IMR-90 (cell line): ENCODE results near the gene ENDOV. TPM values are rescaled to one million over a fixed set of nuclear protein-coding genes. Genes with fewer than 3 reads are reported as not detected.

ENCODE experiments used
- ATAC-seq: fragments of 200-7000 bp; cut with Tn5 transposase; 2 replicates; pipeline ENCODE4 v1.9.1; 2020; ENCODE audit warnings: low read depth, mild to moderate bottlenecking, moderate library complexity
- BruUV-seq: library from RNA; stranded (reverse); fragments of 400-500 nt; replicated peaks from 2 replicates; lab custom pipeline; 2021; lab: Mats Ljungman, UMichigan
- CTCF ChIA-PET: fragments of 300-600 bp; formaldehyde crosslinking; extraction: SDS; loops from one replicate; lab custom pipeline; 2021; ENCODE audit warnings: antibody characterized with exemption; lab: Yijun Ruan, JAX
- POLR2A ChIA-PET: fragments of 300-600 bp; sonication (Branson Sonifier 250); formaldehyde crosslinking; loops from one replicate; lab custom pipeline; 2022; ENCODE audit warnings: antibody characterized with exemption; ENCODE audit not compliant: unreplicated experiment; lab: Charles Lee
- DNase-seq: peaks from one replicate; pipeline ENCODE4 v3.0.0; 2013
- H2AFZ ChIP-seq: replicated peaks from 2 replicates; pipeline ENCODE3; 2013; ENCODE audit warnings: low read length, mild to moderate bottlenecking; ENCODE audit not compliant: poor library complexity
- H2AK5ac ChIP-seq: 2 replicates; pipeline ENCODE4 v1.6.1; 2013; ENCODE audit warnings: low read depth, low read length, inconsistent platforms
- H2AK9ac ChIP-seq: replicated peaks from 2 replicates; pipeline ENCODE3; 2013; ENCODE audit warnings: mild to moderate bottlenecking, low read depth, low read length, moderate library complexity; ENCODE audit not compliant: poor library complexity
- H2BK120ac ChIP-seq: 2 replicates; pipeline ENCODE4 v1.6.1; 2013; ENCODE audit warnings: low read depth, low read length, inconsistent platforms
- H2BK15ac ChIP-seq: 3 replicates; pipeline ENCODE4 v1.6.1; 2013; ENCODE audit warnings: low read depth, low read length, inconsistent platforms
- H2BK20ac ChIP-seq: 2 replicates; pipeline ENCODE4 v1.6.1; 2013; ENCODE audit warnings: low read depth, mild to moderate bottlenecking, inconsistent platforms, low read length, moderate library complexity
- H2BK5ac ChIP-seq: 2 replicates; pipeline ENCODE4 v1.6.1; 2013; ENCODE audit warnings: mild to moderate bottlenecking, low read depth, low read length, inconsistent platforms; ENCODE audit not compliant: poor library complexity, severe bottlenecking
- H3K14ac ChIP-seq: replicated peaks from 2 replicates; pipeline ENCODE4 v1.6.1; 2013; ENCODE audit warnings: low read depth, low read length, inconsistent platforms
- H3K18ac ChIP-seq: 2 replicates; pipeline ENCODE4 v1.6.1; 2013; ENCODE audit warnings: low read depth, low read length, control low read depth
- H3K23ac ChIP-seq: 2 replicates; pipeline ENCODE4 v1.6.1; 2013; ENCODE audit warnings: low read depth, low read length, inconsistent platforms
- H3K27ac ChIP-seq: 2 replicates; pipeline ENCODE4 v1.5.1; 2013; ENCODE audit warnings: mild to moderate bottlenecking, control low read depth, low read length; ENCODE audit not compliant: insufficient read depth
- H3K27me3 ChIP-seq: 2 replicates; pipeline ENCODE4 v1.6.1; 2013; ENCODE audit warnings: low read length; ENCODE audit not compliant: control insufficient read depth, insufficient read depth
- H3K36me3 ChIP-seq: 2 replicates; pipeline ENCODE4 v1.6.1; 2013; ENCODE audit warnings: low read length, mixed read lengths; ENCODE audit not compliant: control insufficient read depth, insufficient read depth
- H3K4ac ChIP-seq: 2 replicates; pipeline ENCODE4 v1.6.1; 2013; ENCODE audit warnings: low read depth, low read length, inconsistent platforms
- H3K4me1 ChIP-seq: 2 replicates; pipeline ENCODE4 v1.6.1; 2013; ENCODE audit warnings: low read length, mixed read lengths; ENCODE audit not compliant: control insufficient read depth, insufficient read depth
- H3K4me2 ChIP-seq: 2 replicates; pipeline ENCODE4 v1.6.1; 2013; ENCODE audit warnings: low read depth, mild to moderate bottlenecking, control low read depth, low read length, moderate library complexity
- H3K4me3 ChIP-seq: 2 replicates; pipeline ENCODE4 v1.5.1; 2013; ENCODE audit warnings: low read depth, mild to moderate bottlenecking, control low read depth, low read length, moderate library complexity; ENCODE audit not compliant: insufficient read depth
- H3K56ac ChIP-seq: 2 replicates; pipeline ENCODE4 v1.6.1; 2013; ENCODE audit warnings: low read length, inconsistent platforms; ENCODE audit not compliant: insufficient read depth; ENCODE audit errors: extremely low read depth
- H3K79me1 ChIP-seq, 2 experiments: 2 replicates each; pipeline ENCODE4 v1.6.1; 2013; ENCODE audit warnings: low read length in 2 of 2, inconsistent platforms in 1 of 2, low read depth in 1 of 2
- H3K9ac ChIP-seq: 2 replicates; pipeline ENCODE4 v1.6.1; 2013; ENCODE audit warnings: low read depth, low read length, control low read depth
- H3K9me1 ChIP-seq: 2 replicates; pipeline ENCODE4 v1.6.1; 2013; ENCODE audit warnings: low read length, inconsistent platforms; ENCODE audit not compliant: insufficient read depth
- H3K9me3 ChIP-seq: 2 replicates; pipeline ENCODE4 v1.6.1; 2013; ENCODE audit warnings: low read length; ENCODE audit not compliant: control insufficient read depth, insufficient read depth
- H4K20me1 ChIP-seq: 2 replicates; pipeline ENCODE4 v1.6.1; 2013; ENCODE audit warnings: low read length, inconsistent platforms; ENCODE audit not compliant: insufficient read depth
- H4K5ac ChIP-seq: 2 replicates; pipeline ENCODE4 v1.6.1; 2013; ENCODE audit warnings: mild to moderate bottlenecking, low read depth, low read length, control low read depth
- H4K8ac ChIP-seq, 2 experiments: 2 replicates each; pipeline ENCODE4 v1.6.1; 2013; ENCODE audit warnings: low read depth in 2 of 2, low read length in 2 of 2, control low read depth in 1 of 2, inconsistent platforms in 1 of 2
- H4K91ac ChIP-seq: 2 replicates; pipeline ENCODE4 v1.6.1; 2013; ENCODE audit warnings: low read depth, low read length, inconsistent platforms; ENCODE audit not compliant: insufficient read depth
- BHLHE40 ChIP-seq: fragments of 150-350 bp; IDR thresholded peaks from 2 replicates; pipeline ENCODE4 v1.6.1; 2016; ENCODE audit warnings: mild to moderate bottlenecking, low read depth, low read length
- CEBPB ChIP-seq: IDR thresholded peaks from 2 replicates; pipeline ENCODE4 v1.6.1; 2012; ENCODE audit warnings: low read depth, low read length, improper control_type of control experiment
- CHD1 ChIP-seq: IDR thresholded peaks from 2 replicates; pipeline ENCODE4 v1.6.1; 2012; ENCODE audit warnings: low read depth, low read length, improper control_type of control experiment
- FOS ChIP-seq: fragments of 150-350 bp; IDR thresholded peaks from 2 replicates; pipeline ENCODE4 v1.6.1; 2016; ENCODE audit warnings: low read depth, low read length
- MAZ ChIP-seq: IDR thresholded peaks from 2 replicates; pipeline ENCODE4 v1.6.1; 2012; ENCODE audit warnings: low read depth, mild to moderate bottlenecking, low read length, improper control_type of control experiment, moderate library complexity, borderline replicate concordance
- MXI1 ChIP-seq: IDR thresholded peaks from 2 replicates; pipeline ENCODE4 v1.6.1; 2012; ENCODE audit warnings: low read depth, mild to moderate bottlenecking, low read length, moderate library complexity, borderline replicate concordance
- NFE2L2 ChIP-seq: fragments of 150-350 bp; IDR thresholded peaks from 2 replicates; pipeline ENCODE4 v1.6.1; 2016; ENCODE audit warnings: low read depth, mild to moderate bottlenecking, low read length
- POLR2A ChIP-seq: IDR thresholded peaks from 2 replicates; pipeline ENCODE4 v1.6.1; 2012; ENCODE audit warnings: mild to moderate bottlenecking, low read depth, low read length
- RAD21 ChIP-seq: IDR thresholded peaks from 2 replicates; pipeline ENCODE4 v1.6.1; 2012; ENCODE audit warnings: low read length, improper control_type of control experiment
- RCOR1 ChIP-seq: IDR thresholded peaks from 2 replicates; pipeline ENCODE4 v1.6.1; 2012; ENCODE audit warnings: mild to moderate bottlenecking, low read length, improper control_type of control experiment; ENCODE audit not compliant: insufficient replicate concordance
- WGBS, 2 experiments: methylation state at CpG; one replicate each; pipeline versions ENCODE4 v1.1.5 to v1.1.7; 2013; ENCODE audit warnings: missing lambda C conversion rate in 2 of 2; ENCODE audit not compliant: insufficient read length in 1 of 2; ENCODE audit errors: extremely low coverage in 2 of 2; 5-methylcytosine and 5-hydroxymethylcytosine counted together
- dilution Hi-C: fragments of 300-500 bp; cut with HindIII; formaldehyde crosslinking; loops from one replicate; pipeline ENCODE4 v1.14.3; 2018; ENCODE audit warnings: low sequenced_read_pairs; ENCODE audit not compliant: unreplicated experiment
- in situ Hi-C: fragments of 300-500 bp; cut with MboI; formaldehyde crosslinking; loops from 3 replicates; pipeline ENCODE4 v1.14.3; 2019; ENCODE audit warnings: low sequenced_read_pairs, inconsistent platforms, mixed read lengths
- intact Hi-C: fragments of 100-400 bp; cut with micrococcal nuclease; formaldehyde crosslinking; loops from 2 replicates; pipeline ENCODE4 v1.10.0; 2022
- polyA plus RNA-seq, 3 experiments: library from polyadenylated mRNA; depleted of rRNA; stranded (reverse); fragments of >200 nt; gene quantifications; 2 replicates each; pipeline ENCODE4 v1.2.3, GENCODE V29; 2012; ENCODE audit warnings: low replicate concordance in 1 of 3
- total RNA-seq: library from RNA; depleted of rRNA; stranded (reverse); fragments of >200 nt; gene quantifications from 2 replicates; pipeline ENCODE4 v1.2.3, GENCODE V29; 2012
- TF ChIP-seq, protein P1 (sequence below): fragments of 150-350 bp; IDR thresholded peaks from 2 replicates; pipeline ENCODE4 v1.6.1; 2016; ENCODE audit warnings: low read depth, mild to moderate bottlenecking, low read length, moderate library complexity, borderline replicate concordance
- TF ChIP-seq, protein P2 (sequence below): fragments of 150-350 bp; IDR thresholded peaks from 2 replicates; pipeline ENCODE4 v1.6.1; 2017; ENCODE audit warnings: mild to moderate bottlenecking, antibody characterized with exemption, low read length, low read depth
- TF ChIP-seq, protein P3 (sequence below): conservative IDR thresholded peaks from 2 replicates; pipeline ENCODE4 v1.5.1; 2012; ENCODE audit warnings: mild to moderate bottlenecking, low read depth, low read length, improper control_type of control experiment

Gene ENDOV
- total and polyA plus RNA-seq, 2 of the 4 experiments (the other 2 are of a cell fraction) = 15.1 to 30.3 TPM

DNA sequence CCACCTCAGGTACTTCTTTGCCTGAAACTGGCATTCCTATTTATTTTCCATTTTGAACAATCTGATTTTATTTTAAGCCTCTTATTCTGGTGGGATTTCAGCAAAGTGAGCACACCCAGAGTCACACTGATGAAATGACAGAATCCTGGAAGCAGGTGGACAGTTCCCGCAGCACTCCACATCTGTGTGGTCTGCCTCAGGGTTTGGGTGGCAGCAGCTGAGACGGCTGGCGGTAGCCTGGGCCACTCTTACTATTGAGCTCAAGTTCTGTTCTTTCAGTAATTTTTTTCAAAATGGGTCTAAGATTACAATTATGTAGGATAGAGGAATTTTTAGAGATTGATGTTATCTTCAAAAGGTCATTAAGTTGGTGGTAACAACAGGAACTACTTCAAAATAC is 32.5 kb upstream of the ENDOV start:
- H3K36me3 ChIP-seq = peaks cover 82% of the 10 kb centered on the region
- no peak overlapping the region for H3K18ac ChIP-seq
- ATAC-seq = no peak
- no peaks in the 10 kb centered on the region; the same call in 1 of the 2 replicates for H4K20me1 ChIP-seq
- no peak overlapping the region for H2BK15ac ChIP-seq
- H2BK120ac ChIP-seq = no peak overlapping the region
- peaks cover 0 to 7% of the 10 kb centered on the region in 2 experiments; a peak in 1 of 4 replicates for H3K79me1 ChIP-seq
- in situ Hi-C loops = no loop called here
- no peak overlapping the region for H2AFZ ChIP-seq
- H2BK5ac ChIP-seq = no peak overlapping the region
- DNase-seq = no peak
- POLR2A ChIA-PET = no interaction called here
- H3K27me3 ChIP-seq = no peaks in the 10 kb centered on the region
- dilution Hi-C loops = no loop called here
- no peak overlapping the region for H4K8ac ChIP-seq
- no peaks in the 10 kb centered on the region for H3K9me3 ChIP-seq
- no peak overlapping the region for H4K91ac ChIP-seq
- H3K4ac ChIP-seq = no peak overlapping the region
- no peak overlapping the region for H3K4me3 ChIP-seq
- H3K14ac ChIP-seq = no peak overlapping the region
- peaks cover 6% of the 10 kb centered on the region; the same call in 1 of the 2 replicates for H3K9me1 ChIP-seq
- BruUV-seq = no TSS peak
- no peak overlapping the region for H3K23ac ChIP-seq
- TF ChIP-seq, protein P1, sequence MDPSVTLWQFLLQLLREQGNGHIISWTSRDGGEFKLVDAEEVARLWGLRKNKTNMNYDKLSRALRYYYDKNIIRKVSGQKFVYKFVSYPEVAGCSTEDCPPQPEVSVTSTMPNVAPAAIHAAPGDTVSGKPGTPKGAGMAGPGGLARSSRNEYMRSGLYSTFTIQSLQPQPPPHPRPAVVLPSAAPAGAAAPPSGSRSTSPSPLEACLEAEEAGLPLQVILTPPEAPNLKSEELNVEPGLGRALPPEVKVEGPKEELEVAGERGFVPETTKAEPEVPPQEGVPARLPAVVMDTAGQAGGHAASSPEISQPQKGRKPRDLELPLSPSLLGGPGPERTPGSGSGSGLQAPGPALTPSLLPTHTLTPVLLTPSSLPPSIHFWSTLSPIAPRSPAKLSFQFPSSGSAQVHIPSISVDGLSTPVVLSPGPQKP = no peak
- TF ChIP-seq CHD1 (no peak), POLR2A (no peak), RCOR1 (no peak), MAZ (no peak), BHLHE40 (no peak), MXI1 (no peak), NFE2L2 (no peak), RAD21 (no peak), FOS (no peak), CEBPB (no peak)
- TF ChIP-seq, protein P2, sequence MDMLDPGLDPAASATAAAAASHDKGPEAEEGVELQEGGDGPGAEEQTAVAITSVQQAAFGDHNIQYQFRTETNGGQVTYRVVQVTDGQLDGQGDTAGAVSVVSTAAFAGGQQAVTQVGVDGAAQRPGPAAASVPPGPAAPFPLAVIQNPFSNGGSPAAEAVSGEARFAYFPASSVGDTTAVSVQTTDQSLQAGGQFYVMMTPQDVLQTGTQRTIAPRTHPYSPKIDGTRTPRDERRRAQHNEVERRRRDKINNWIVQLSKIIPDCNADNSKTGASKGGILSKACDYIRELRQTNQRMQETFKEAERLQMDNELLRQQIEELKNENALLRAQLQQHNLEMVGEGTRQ = no peak
- TF ChIP-seq, protein P3, sequence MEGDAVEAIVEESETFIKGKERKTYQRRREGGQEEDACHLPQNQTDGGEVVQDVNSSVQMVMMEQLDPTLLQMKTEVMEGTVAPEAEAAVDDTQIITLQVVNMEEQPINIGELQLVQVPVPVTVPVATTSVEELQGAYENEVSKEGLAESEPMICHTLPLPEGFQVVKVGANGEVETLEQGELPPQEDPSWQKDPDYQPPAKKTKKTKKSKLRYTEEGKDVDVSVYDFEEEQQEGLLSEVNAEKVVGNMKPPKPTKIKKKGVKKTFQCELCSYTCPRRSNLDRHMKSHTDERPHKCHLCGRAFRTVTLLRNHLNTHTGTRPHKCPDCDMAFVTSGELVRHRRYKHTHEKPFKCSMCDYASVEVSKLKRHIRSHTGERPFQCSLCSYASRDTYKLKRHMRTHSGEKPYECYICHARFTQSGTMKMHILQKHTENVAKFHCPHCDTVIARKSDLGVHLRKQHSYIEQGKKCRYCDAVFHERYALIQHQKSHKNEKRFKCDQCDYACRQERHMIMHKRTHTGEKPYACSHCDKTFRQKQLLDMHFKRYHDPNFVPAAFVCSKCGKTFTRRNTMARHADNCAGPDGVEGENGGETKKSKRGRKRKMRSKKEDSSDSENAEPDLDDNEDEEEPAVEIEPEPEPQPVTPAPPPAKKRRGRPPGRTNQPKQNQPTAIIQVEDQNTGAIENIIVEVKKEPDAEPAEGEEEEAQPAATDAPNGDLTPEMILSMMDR = no peak
- no CpG with 5 or more reads among the region's 3 CpGs for WGBS, 2 experiments
- H3K4me1 ChIP-seq = no peaks in the 10 kb centered on the region
- CTCF ChIA-PET = interaction anchor here (0.5 kb wide), 1 partner anchor 20 kb away, joined by 3 read pairs; no protein-coding TSS in a partner anchor
- H2AK5ac ChIP-seq = no peak overlapping the region
- no peak overlapping the region for H3K9ac ChIP-seq
- H3K56ac ChIP-seq = no peak overlapping the region
- no peak overlapping the region for H4K5ac ChIP-seq
- no peak overlapping the region for H2AK9ac ChIP-seq
- H2BK20ac ChIP-seq = no peak overlapping the region
- no peak overlapping the region for H3K4me2 ChIP-seq
- intact Hi-C loops = no loop called here
- no peak overlapping the region for H3K27ac ChIP-seq
